ENCODE measurements around the gene CLDN8. TPM values are rescaled to one million over a fixed set of nuclear protein-coding genes. Genes with fewer than 3 reads are reported as not detected.

Gene CLDN8
- total RNA-seq, 1 experiment from 2014 or later, result not detected

DNA sequence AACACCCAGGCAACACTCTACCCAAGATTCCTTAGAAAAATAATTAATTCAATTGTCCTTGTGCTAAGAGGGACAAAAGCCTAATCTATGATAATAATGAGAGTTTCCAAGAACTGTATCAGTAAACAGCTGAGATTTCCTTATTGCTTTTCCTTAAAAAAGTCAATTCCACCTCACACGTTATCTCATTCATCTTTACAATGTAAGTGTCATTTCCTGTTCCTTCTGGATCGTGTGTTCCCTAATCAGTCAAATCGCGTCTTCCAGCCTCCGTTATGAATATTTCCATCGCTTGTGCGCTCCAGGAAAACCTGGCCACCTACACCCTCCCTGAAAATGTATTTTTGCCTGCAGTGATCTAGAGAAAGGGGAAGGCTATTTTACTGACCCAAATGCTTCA, 25.3 kb downstream of the CLDN8 start:
- TF ChIP-seq JUND (IDR thresholded peaks at IDR 0.05) (no peak), CEBPB (IDR thresholded peaks at IDR 0.05; ENCODE audit: low read depth) (no peak), SIN3A (IDR thresholded peaks at IDR 0.05; ENCODE audit: low read depth) (no peak), SRF (IDR thresholded peaks at IDR 0.05; ENCODE audit: low read depth) (no peak), CBX3 (IDR thresholded peaks at IDR 0.05; ENCODE audit: low read depth) (no peak), FOSL1 (IDR thresholded peaks at IDR 0.05; ENCODE audit: low read depth) (no peak), EGR1 (IDR thresholded peaks at IDR 0.05; ENCODE audit: low read depth) (no peak), YY1 (IDR thresholded peaks at IDR 0.05; ENCODE audit: extremely low read depth, insufficient replicate concordance, low read depth, low read length) (no peak), POLR2A (IDR thresholded peaks at IDR 0.05; ENCODE audit: borderline replicate concordance, extremely low read depth, insufficient read depth, insufficient read length) (no peak), TCF7L2 (IDR thresholded peaks at IDR 0.05; ENCODE audit: borderline replicate concordance, extremely low read depth, insufficient read depth, insufficient read length) (no peak), EZH2phosphoT487 (IDR thresholded peaks at IDR 0.05; ENCODE audit: borderline replicate concordance) (no peak), SP1 (IDR thresholded peaks at IDR 0.05; ENCODE audit: low read depth) (no peak), ZFX (IDR thresholded peaks at IDR 0.05) (no peak)
- TF ChIP-seq, protein P1, sequence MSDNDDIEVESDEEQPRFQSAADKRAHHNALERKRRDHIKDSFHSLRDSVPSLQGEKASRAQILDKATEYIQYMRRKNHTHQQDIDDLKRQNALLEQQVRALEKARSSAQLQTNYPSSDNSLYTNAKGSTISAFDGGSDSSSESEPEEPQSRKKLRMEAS (IDR thresholded peaks at IDR 0.05), result no peak
- TF ChIP-seq, protein P2, sequence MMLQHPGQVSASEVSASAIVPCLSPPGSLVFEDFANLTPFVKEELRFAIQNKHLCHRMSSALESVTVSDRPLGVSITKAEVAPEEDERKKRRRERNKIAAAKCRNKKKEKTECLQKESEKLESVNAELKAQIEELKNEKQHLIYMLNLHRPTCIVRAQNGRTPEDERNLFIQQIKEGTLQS (IDR thresholded peaks at IDR 0.05), result no peak
- no TSS peak for BruUV-seq (replicated peaks)
- Histone ChIP-seq H3K27me3 (ENCODE audit: insufficient read depth, low read length) (no peaks in the 10 kb centered on the region), H2AFZ (ENCODE audit: low read depth, low read length, poor library complexity, severe bottlenecking) (no peak overlapping the region), H3K79me2 (ENCODE audit: insufficient read depth, low read length) (no peaks in the 10 kb centered on the region), H3K9me2 (ENCODE audit: insufficient read depth) (no peaks in the 10 kb centered on the region), H3K4me1 (ENCODE audit: control insufficient read depth in 1 of 2, insufficient read depth in 2 of 2, low read length in 2 of 2) (no peaks in the 10 kb centered on the region), H3K27ac (ENCODE audit: low read depth, low read length) (no peak overlapping the region), H3K4me2 (ENCODE audit: low read length) (no peak overlapping the region), H3K9me3 (ENCODE audit: control insufficient read depth in 1 of 2, insufficient read depth in 1 of 2, low read depth in 1 of 2, low read length in 2 of 2) (peaks cover 8 to 39% of the 10 kb centered on the region in 2 experiments; a peak in 3 of 4 replicates), H3K4me3 (replicated peaks in 1 of 2; ENCODE audit: low read depth in 1 of 2, low read length in 2 of 2) (no peak overlapping the region), H3K36me3 (ENCODE audit: control insufficient read depth in 1 of 2, insufficient read depth in 2 of 2, low read length in 2 of 2) (no peaks in the 10 kb centered on the region), H4K20me1 (ENCODE audit: insufficient read depth) (no peaks in the 10 kb centered on the region), H3K9ac (ENCODE audit: low read length) (no peak overlapping the region)
- POLR2A ChIA-PET, result no interaction called here
- DNase-seq (ENCODE audit: low read depth, low spot score), result no peak
- ATAC-seq, result no peak
- RAD21 ChIA-PET (ENCODE audit: low non-redundant PET in 1 of 2, low total read pairs in 2 of 2, uncharacterized antibody in 2 of 2, unreplicated experiment in 2 of 2), result no interaction called here
- CTCF ChIA-PET, result no interaction called here
- intact Hi-C loops (cut with micrococcal nuclease), result no loop called here
